Neuronal stem cell (in vitro differentiated cells): ENCODE measurements around the gene CCDC201.

Experiments
- DNase-seq: peaks from one replicate; pipeline ENCODE4 v3.0.0-alpha.2; 2013; ENCODE audit warnings: low spot score
- H2AFZ ChIP-seq: one replicate; pipeline ENCODE4 v1.6.1; 2013; ENCODE audit warnings: mild to moderate bottlenecking, low read length, inconsistent platforms
- H2AK5ac ChIP-seq: 2 replicates; pipeline ENCODE4 v1.6.1; 2013; ENCODE audit warnings: low read depth, mild to moderate bottlenecking, inconsistent platforms, low read length, moderate library complexity, mixed read lengths
- H2BK120ac ChIP-seq: 2 replicates; pipeline ENCODE4 v1.6.1; 2013; ENCODE audit warnings: low read depth, mild to moderate bottlenecking, inconsistent platforms, low read length, moderate library complexity, mixed read lengths
- H2BK12ac ChIP-seq: one replicate; pipeline ENCODE4 v1.6.1; 2013; ENCODE audit warnings: low read length, inconsistent platforms
- H2BK15ac ChIP-seq: 2 replicates; pipeline ENCODE4 v1.6.1; 2013; ENCODE audit warnings: mild to moderate bottlenecking, low read length, inconsistent platforms, mixed read lengths
- H2BK5ac ChIP-seq: one replicate; pipeline ENCODE4 v1.6.1; 2013; ENCODE audit warnings: inconsistent platforms, mild to moderate bottlenecking, low read length, moderate library complexity
- H3K14ac ChIP-seq: one replicate; pipeline ENCODE4 v1.6.1; 2013; ENCODE audit warnings: low read length, inconsistent platforms
- H3K18ac ChIP-seq: 2 replicates; pipeline ENCODE4 v1.6.1; 2013; ENCODE audit warnings: low read length, inconsistent platforms
- H3K23ac ChIP-seq: 2 replicates; pipeline ENCODE4 v1.6.1; 2013; ENCODE audit warnings: low read depth, mild to moderate bottlenecking, mixed read lengths, low read length, inconsistent platforms; ENCODE audit not compliant: poor library complexity
- H3K27ac ChIP-seq: replicated peaks from 3 replicates; pipeline ENCODE4 v1.5.1; 2013; ENCODE audit warnings: low read length, inconsistent platforms
- H3K27me3 ChIP-seq, 3 experiments: 2 replicates each; pipeline ENCODE4 v1.6.1; 2013; ENCODE audit warnings: low read length in 3 of 3, mild to moderate bottlenecking in 2 of 3, inconsistent platforms in 1 of 3, low read depth in 1 of 3, mixed read lengths in 1 of 3, moderate library complexity in 1 of 3; ENCODE audit not compliant: control insufficient read depth in 3 of 3, insufficient read depth in 3 of 3
- H3K36me3 ChIP-seq, 2 donors: replicated peaks in 1 of 2; 2 replicates each; pipeline ENCODE4 v1.6.1; 2013; ENCODE audit warnings: low read length in 2 of 2; ENCODE audit not compliant: control insufficient read depth in 2 of 2, insufficient read depth in 2 of 2
- H3K4ac ChIP-seq: 2 replicates; pipeline ENCODE4 v1.6.1; 2013; ENCODE audit warnings: inconsistent platforms, mild to moderate bottlenecking, low read length, moderate library complexity
- H3K4me1 ChIP-seq, 2 donors: 1 replicate in 1 of 2; 2 replicates in 1 of 2; pipeline ENCODE4 v1.6.1; 2013; ENCODE audit warnings: low read length in 2 of 2, low read depth in 1 of 2; ENCODE audit not compliant: control insufficient read depth in 2 of 2, insufficient read depth in 1 of 2
- H3K4me2 ChIP-seq: one replicate; pipeline ENCODE4 v1.6.1; 2013; ENCODE audit warnings: mild to moderate bottlenecking, low read length, inconsistent platforms; ENCODE audit not compliant: insufficient read depth, poor library complexity, severe bottlenecking
- H3K4me3 ChIP-seq, 2 donors: 2 replicates each; pipeline ENCODE4 v1.5.1; 2013; ENCODE audit warnings: low read length in 2 of 2, mild to moderate bottlenecking in 2 of 2, inconsistent platforms in 1 of 2, moderate library complexity in 1 of 2
- H3K79me1 ChIP-seq: one replicate; pipeline ENCODE4 v1.6.1; 2013; ENCODE audit warnings: low read depth, mild to moderate bottlenecking, inconsistent platforms, low read length, moderate library complexity
- H3K9ac ChIP-seq: one replicate; pipeline ENCODE4 v1.6.1; 2013; ENCODE audit warnings: mild to moderate bottlenecking, low read depth, low read length, inconsistent platforms; ENCODE audit not compliant: poor library complexity
- H3K9me3 ChIP-seq, 2 donors: replicated peaks in 1 of 2; 2 replicates each; pipeline versions ENCODE3 to v1.6.1; 2013; ENCODE audit warnings: low read length in 2 of 2, mild to moderate bottlenecking in 2 of 2, inconsistent platforms in 1 of 2, low read depth in 1 of 2, mixed read lengths in 1 of 2, moderate library complexity in 1 of 2; ENCODE audit not compliant: control insufficient read depth in 2 of 2, insufficient read depth in 1 of 2
- H4K8ac ChIP-seq: one replicate; pipeline ENCODE4 v1.6.1; 2013; ENCODE audit warnings: low read depth, mild to moderate bottlenecking, inconsistent platforms, low read length, moderate library complexity
- H4K91ac ChIP-seq: one replicate; pipeline ENCODE4 v1.6.1; 2013; ENCODE audit warnings: low read length, low read depth, mild to moderate bottlenecking, inconsistent platforms; ENCODE audit not compliant: poor library complexity
- WGBS, 2 donors: extraction: QIAGEN DNeasy Blood & Tissue Kit; methylation state at CpG; one replicate each; pipeline ENCODE4 v1.1.7; 2013; ENCODE audit warnings: missing lambda C conversion rate in 2 of 2, mixed read lengths in 1 of 2; ENCODE audit not compliant: insufficient read length in 2 of 2, insufficient replicate concordance in 1 of 2; ENCODE audit errors: extremely low coverage in 2 of 2; 5-methylcytosine and 5-hydroxymethylcytosine counted together

Gene CCDC201

DNA sequence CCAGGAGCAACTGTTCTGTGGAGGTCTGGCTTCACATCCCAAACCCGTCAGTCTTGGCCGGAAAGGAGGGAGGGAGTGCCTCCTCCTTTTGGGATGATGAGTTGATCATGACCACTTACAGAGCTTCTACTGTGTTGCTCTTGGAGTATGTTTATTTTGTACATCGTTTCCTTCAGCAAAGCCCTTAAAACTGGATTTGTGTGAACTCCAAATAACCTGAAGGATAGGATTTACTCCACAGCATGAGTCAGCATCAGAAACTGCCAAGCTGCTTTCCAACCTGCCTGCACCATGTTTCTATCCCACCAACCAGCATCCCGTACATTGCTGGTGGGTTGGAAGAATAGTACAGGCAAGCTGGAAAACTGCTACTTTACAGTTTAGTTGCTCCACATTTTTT, 3.5 kb downstream of the CCDC201 start:
- H3K9me3 ChIP-seq, result no peaks in the 10 kb centered on the region
- no peak overlapping the region for H2BK120ac ChIP-seq
- no peak overlapping the region for H4K91ac ChIP-seq
- no peak overlapping the region for H4K8ac ChIP-seq
- H3K4me1 ChIP-seq, result no peaks in the 10 kb centered on the region
- no peak overlapping the region for H3K4me3 ChIP-seq
- no peak overlapping the region for H3K4ac ChIP-seq
- no peak overlapping the region for H3K4me2 ChIP-seq
- no peak overlapping the region for H3K18ac ChIP-seq
- WGBS, 2 donors, result no CpG with 5 or more reads among the region's 4 CpGs
- H3K14ac ChIP-seq, result no peak overlapping the region
- H3K23ac ChIP-seq, result no peak overlapping the region
- H3K36me3 ChIP-seq, result no peaks in the 10 kb centered on the region
- H2BK12ac ChIP-seq, result no peak overlapping the region
- no peak overlapping the region for H2AK5ac ChIP-seq
- peaks cover 0 to 8% (median 0%) of the 10 kb centered on the region in 3 experiments for H3K27me3 ChIP-seq
- no peak overlapping the region for H2AFZ ChIP-seq
- H2BK15ac ChIP-seq, result no peak overlapping the region
- no peak for DNase-seq
- no peak overlapping the region for H3K27ac ChIP-seq
- H3K79me1 ChIP-seq, result no peaks in the 10 kb centered on the region
- no peak overlapping the region for H2BK5ac ChIP-seq
- no peak overlapping the region for H3K9ac ChIP-seq

DNA sequence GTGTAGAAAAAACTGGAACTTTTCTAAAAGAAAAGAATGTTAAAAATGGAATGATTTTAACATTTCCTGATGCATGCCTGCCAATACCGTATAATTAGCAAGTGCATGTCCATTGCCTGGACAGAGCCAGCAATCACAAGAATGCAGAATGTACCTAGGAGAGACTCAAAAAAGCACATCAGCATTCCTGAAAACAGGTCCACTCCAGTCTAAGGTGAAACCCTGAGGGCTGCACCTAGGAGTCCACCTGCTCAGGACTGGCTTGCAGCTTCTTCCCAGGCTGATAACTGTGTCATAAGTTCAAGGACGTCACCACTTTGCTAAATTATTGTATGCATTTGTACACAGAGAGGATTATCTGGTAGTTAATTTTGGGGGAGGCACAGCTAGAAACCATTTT, 5.4 kb downstream of the CCDC201 start:
- Histone ChIP-seq H4K8ac (no peak overlapping the region), H3K23ac (no peak overlapping the region), H3K9me3 (no peaks in the 10 kb centered on the region), H3K4me1 (no peaks in the 10 kb centered on the region), H3K27ac (no peak overlapping the region), H2BK15ac (no peak overlapping the region), H3K14ac (no peak overlapping the region), H2AK5ac (no peak overlapping the region), H3K4me3 (no peak overlapping the region), H3K4me2 (no peak overlapping the region), H2AFZ (no peak overlapping the region), H4K91ac (no peak overlapping the region), H2BK12ac (no peak overlapping the region), H3K27me3 (peaks cover 0 to 8% (median 0%) of the 10 kb centered on the region in 3 experiments), H2BK120ac (no peak overlapping the region), H3K36me3 (no peaks in the 10 kb centered on the region), H2BK5ac (no peak overlapping the region), H3K9ac (no peak overlapping the region), H3K18ac (no peak overlapping the region), H3K4ac (no peak overlapping the region), H3K79me1 (no peaks in the 10 kb centered on the region)
- DNase-seq, result no peak
- WGBS, 2 donors, result no CpG with 5 or more reads among the region's 2 CpGs

DNA sequence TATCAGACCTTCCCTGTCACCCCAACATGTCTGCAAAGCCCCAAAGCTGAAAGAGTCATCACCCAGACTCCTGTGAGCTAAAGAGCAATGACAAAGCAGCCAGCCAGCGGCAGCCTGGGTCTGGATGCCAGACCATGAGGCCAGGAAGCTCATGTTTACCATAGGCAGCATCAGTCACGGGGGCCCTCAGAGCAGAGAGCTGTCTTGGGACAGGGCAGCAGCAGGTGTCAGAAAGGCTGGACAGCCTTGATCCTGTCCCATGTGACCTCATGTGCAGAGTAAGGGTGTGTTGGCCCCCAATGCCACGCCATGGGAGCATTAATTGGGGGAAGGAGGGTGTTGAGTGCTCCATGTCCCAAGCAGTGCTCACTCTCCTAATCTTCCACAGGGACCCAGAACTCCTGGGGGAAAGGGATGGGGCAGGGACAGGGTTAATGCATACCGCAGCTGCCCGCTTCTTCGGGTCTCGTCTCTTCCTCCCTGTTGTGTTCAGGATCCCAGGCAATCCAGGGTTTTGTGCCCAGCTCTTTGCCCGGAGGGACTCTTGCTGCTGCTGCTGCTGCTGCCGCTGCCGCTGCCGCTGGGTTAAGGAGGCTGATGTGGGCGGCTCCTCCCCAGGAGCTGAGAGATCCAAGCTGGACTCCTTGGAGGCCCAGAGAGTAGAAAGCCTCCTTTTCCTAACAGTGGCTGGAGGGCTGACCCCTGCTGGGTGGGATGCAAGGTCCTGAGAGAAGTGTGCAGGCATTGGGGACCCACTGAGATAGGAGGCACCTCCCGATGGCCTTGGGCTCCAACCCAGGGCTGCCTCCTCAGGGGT, 7.1 kb downstream of the CCDC201 start:
- no peaks in the 10 kb centered on the region for H3K4me1 ChIP-seq
- no peak overlapping the region for H2BK120ac ChIP-seq
- no peaks in the 10 kb centered on the region for H3K36me3 ChIP-seq
- no peak overlapping the region for H3K4ac ChIP-seq
- no peak overlapping the region for H3K4me2 ChIP-seq
- H3K4me3 ChIP-seq, result no peak overlapping the region
- no peaks in the 10 kb centered on the region for H3K9me3 ChIP-seq
- DNase-seq, result no peak
- no peak overlapping the region for H4K8ac ChIP-seq
- H4K91ac ChIP-seq, result no peak overlapping the region
- no peak overlapping the region for H2BK5ac ChIP-seq
- peaks cover 0 to 16% (median 0%) of the 10 kb centered on the region in 3 experiments for H3K27me3 ChIP-seq
- no peak overlapping the region for H3K23ac ChIP-seq
- no CpG with 5 or more reads among the region's 13 CpGs for WGBS, 2 donors
- no peak overlapping the region for H2AK5ac ChIP-seq
- H2BK12ac ChIP-seq, result no peak overlapping the region
- H3K18ac ChIP-seq, result peak overlapping the region; percentile 36
- H2BK15ac ChIP-seq, result no peak overlapping the region
- H3K27ac ChIP-seq, result no peak overlapping the region
- no peak overlapping the region for H2AFZ ChIP-seq
- H3K9ac ChIP-seq, result no peak overlapping the region
- H3K79me1 ChIP-seq, result no peaks in the 10 kb centered on the region
- H3K14ac ChIP-seq, result peak overlapping the region; percentile 39

DNA sequence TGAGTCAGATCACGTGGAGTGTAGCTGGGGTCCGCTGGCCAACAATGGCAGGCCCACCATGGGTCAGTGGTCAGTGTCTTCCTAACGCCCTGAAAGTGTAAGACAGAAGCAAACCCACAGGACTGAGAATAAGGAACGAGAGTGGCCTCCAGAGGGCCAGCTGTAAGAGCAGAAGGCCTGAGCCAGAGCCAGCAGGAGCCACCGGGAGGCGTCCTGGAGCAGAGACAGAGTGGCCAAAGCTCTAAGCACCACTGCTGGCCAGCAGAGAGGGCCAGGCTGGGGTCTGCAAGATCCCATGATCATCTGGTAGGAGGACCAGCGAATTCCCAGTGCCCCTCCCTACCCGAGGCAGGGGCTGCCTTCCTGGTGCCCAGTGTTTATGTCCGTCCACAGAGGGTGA, 9.2 kb downstream of the CCDC201 start:
- no peak overlapping the region for H2BK120ac ChIP-seq
- peak overlapping the region; percentile 23 for H3K18ac ChIP-seq
- H3K4me1 ChIP-seq, result no peaks in the 10 kb centered on the region
- no peak overlapping the region for H2AK5ac ChIP-seq
- no peak overlapping the region for H3K4ac ChIP-seq
- H4K8ac ChIP-seq, result no peak overlapping the region
- H3K27ac ChIP-seq, result no peak overlapping the region
- no peak overlapping the region for H3K9ac ChIP-seq
- H3K14ac ChIP-seq, result no peak overlapping the region
- no peaks in the 10 kb centered on the region for H3K36me3 ChIP-seq
- no peak overlapping the region for H4K91ac ChIP-seq
- peaks cover 0 to 25% (median 0%) of the 10 kb centered on the region in 3 experiments for H3K27me3 ChIP-seq
- no peak for DNase-seq
- H3K4me2 ChIP-seq, result no peak overlapping the region
- H3K23ac ChIP-seq, result no peak overlapping the region
- no CpG with 5 or more reads among the region's 9 CpGs for WGBS, 2 donors
- H2BK15ac ChIP-seq, result no peak overlapping the region
- H3K4me3 ChIP-seq, result no peak overlapping the region
- H2BK12ac ChIP-seq, result no peak overlapping the region
- H2BK5ac ChIP-seq, result no peak overlapping the region
- no peaks in the 10 kb centered on the region for H3K79me1 ChIP-seq
- no peak overlapping the region for H2AFZ ChIP-seq
- H3K9me3 ChIP-seq, result no peaks in the 10 kb centered on the region
